ENCODE results near the gene FNBP1L. TPM values are rescaled to one million over a fixed set of nuclear protein-coding genes. Genes with fewer than 3 reads are reported as not detected.

The FNBP1L gene
- total RNA-seq, 1 experiment from 2014 or later, result 72.7 TPM

DNA sequence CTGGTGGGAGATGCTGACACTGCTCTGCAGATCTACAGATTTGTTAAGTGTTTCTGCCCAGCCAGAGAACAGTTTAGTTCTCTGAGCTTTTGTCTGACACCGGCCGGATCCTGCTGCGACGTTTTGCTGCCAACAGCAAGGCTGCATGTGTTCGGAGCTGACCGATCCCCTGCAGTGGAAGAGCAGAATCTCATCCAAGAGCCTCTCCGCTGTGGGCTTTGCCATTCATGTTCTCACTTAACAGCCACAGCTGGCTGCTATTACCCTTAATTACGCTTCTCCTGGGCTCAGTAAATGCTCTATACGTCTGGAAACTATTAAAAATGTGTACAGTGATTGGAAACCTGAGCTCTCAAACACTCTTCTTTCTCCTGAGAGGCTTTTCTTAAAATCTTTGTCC is 128.4 kb downstream of the FNBP1L start:
- Mint-ChIP-seq H3K4me3 (ENCODE audit: low read depth, unreplicated experiment) (no peak overlapping the region), H3K4me1 (ENCODE audit: low read depth, unreplicated experiment) (peaks cover 33% of the 10 kb centered on the region), H3K9me3 (ENCODE audit: low read depth, unreplicated experiment) (no peaks in the 10 kb centered on the region), H3K36me3 (ENCODE audit: insufficient read depth, unreplicated experiment) (peaks cover 65% of the 10 kb centered on the region), H3K27me3 (ENCODE audit: unreplicated experiment) (no peaks in the 10 kb centered on the region), H3K27ac (ENCODE audit: unreplicated experiment) (no peak overlapping the region)
- intact Hi-C loops (cut with micrococcal nuclease; ENCODE audit: unreplicated experiment), result no loop called here
- no TSS peak for BruUV-seq (replicated peaks)
- CTCF ChIA-PET, result no interaction called here
- TF ChIP-seq, protein P1, sequence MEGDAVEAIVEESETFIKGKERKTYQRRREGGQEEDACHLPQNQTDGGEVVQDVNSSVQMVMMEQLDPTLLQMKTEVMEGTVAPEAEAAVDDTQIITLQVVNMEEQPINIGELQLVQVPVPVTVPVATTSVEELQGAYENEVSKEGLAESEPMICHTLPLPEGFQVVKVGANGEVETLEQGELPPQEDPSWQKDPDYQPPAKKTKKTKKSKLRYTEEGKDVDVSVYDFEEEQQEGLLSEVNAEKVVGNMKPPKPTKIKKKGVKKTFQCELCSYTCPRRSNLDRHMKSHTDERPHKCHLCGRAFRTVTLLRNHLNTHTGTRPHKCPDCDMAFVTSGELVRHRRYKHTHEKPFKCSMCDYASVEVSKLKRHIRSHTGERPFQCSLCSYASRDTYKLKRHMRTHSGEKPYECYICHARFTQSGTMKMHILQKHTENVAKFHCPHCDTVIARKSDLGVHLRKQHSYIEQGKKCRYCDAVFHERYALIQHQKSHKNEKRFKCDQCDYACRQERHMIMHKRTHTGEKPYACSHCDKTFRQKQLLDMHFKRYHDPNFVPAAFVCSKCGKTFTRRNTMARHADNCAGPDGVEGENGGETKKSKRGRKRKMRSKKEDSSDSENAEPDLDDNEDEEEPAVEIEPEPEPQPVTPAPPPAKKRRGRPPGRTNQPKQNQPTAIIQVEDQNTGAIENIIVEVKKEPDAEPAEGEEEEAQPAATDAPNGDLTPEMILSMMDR (IDR thresholded peaks at IDR 0.05; ENCODE audit: unreplicated experiment), result no peak
- DNase-seq, result no peak

DNA sequence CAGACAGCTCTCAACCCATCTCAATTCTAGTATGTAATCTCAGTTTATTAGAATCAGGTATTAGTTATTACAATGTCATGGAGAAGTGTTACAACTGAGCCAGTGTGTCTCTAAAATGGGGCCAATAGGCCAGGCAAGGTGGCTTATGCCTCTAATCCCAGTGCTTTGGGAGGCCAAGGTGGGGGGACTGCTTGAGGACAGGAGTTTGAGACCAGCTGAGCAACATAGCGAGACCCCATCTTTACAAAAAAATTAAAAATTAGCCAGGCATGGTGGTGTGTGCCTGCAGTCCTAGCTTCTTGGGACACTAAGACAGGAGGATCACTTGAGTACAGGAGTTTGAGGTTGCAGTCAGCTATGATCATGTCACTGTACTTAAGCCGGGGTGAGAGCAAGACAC is 128.8 kb downstream of the FNBP1L start:
- no peaks in the 10 kb centered on the region for H3K27me3 Mint-ChIP-seq (ENCODE audit: unreplicated experiment)
- intact Hi-C loops (cut with micrococcal nuclease; ENCODE audit: unreplicated experiment), result no loop called here
- no peak for DNase-seq
- no peak overlapping the region for H3K4me3 Mint-ChIP-seq (ENCODE audit: low read depth, unreplicated experiment)
- TF ChIP-seq, protein P1 (IDR thresholded peaks at IDR 0.05; ENCODE audit: unreplicated experiment), result no peak
- peaks cover 33% of the 10 kb centered on the region for H3K4me1 Mint-ChIP-seq (ENCODE audit: low read depth, unreplicated experiment)
- no peak overlapping the region for H3K27ac Mint-ChIP-seq (ENCODE audit: unreplicated experiment)
- CTCF ChIA-PET, result no interaction called here
- no peaks in the 10 kb centered on the region for H3K9me3 Mint-ChIP-seq (ENCODE audit: low read depth, unreplicated experiment)
- BruUV-seq (replicated peaks), result no TSS peak
- peaks cover 65% of the 10 kb centered on the region for H3K36me3 Mint-ChIP-seq (ENCODE audit: insufficient read depth, unreplicated experiment)

DNA sequence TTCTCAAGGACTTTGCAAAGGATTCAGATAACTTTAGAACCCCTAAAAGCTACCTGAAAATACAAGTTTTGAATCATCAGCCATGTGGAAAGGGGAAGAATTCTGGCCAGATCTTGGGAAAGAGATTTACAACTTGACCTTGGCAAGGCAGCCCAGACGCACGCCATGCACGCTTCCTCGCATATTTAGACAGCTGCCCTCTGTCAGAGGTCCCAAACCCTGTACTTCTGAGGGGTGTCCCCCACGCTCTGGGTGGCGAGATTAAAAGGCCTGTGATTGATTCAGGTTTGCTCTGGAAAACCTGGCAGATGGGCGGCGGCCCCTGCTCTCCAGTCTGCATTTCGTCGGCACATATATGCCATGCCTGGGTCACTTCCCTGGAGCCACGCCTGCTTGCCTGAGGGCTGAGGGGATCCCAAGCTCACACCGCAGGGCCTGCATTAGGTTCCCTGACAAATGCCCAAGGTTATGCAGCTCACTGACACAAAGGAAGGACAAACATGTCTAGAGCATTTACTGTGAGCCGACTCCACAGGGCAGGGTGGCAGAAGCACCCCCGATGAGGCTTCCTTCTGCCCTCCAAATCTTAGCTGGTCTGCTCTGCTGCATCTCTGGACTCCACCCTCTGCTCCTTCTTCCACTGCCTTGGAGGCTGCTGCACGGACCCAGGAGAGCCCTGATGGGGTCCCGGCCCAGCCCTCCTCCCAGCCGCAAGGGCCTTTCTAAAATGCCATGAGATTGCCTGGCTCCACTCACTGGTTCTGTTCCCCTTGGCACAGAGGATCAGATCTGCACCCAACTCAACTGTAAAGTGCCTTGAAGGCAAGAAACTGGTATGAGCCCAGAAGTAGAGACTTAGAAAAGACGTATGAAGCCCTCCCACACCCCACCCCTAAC is 129.9 kb downstream of the FNBP1L start:
- peaks cover 59% of the 10 kb centered on the region for H3K36me3 Mint-ChIP-seq (ENCODE audit: insufficient read depth, unreplicated experiment)

DNA sequence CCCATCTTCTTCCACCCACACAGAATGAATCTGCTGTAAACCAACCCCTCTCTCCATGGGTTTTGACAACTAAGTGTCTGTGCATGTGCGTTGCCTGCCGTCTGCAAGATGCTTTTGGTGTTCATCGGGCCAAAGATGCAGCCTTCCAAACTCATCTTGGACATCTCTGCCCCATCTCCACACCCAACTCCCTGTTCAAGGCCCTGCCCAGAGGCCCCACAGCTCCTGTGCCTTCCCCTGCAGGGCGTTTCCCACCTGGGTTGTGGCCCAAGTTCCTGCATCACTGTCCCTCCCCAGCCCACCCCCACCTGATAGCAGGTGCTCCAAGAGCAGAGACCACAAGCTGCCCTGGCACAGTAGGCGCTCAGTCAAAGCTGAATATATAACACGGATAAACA is 130.5 kb downstream of the FNBP1L start:
- TF ChIP-seq, protein P1 (IDR thresholded peaks at IDR 0.05; ENCODE audit: unreplicated experiment), result no peak
- no peaks in the 10 kb centered on the region for H3K27me3 Mint-ChIP-seq (ENCODE audit: unreplicated experiment)
- CTCF ChIA-PET, result interaction anchor here (0.9 to 1.4 kb wide), 2 partner anchors 14 to 131 kb away, joined by 6 to 7 read pairs; no protein-coding TSS in a partner anchor
- intact Hi-C loops (cut with micrococcal nuclease; ENCODE audit: unreplicated experiment), result no loop called here
- no peak for DNase-seq
- no peak overlapping the region for H3K4me3 Mint-ChIP-seq (ENCODE audit: low read depth, unreplicated experiment)
- H3K36me3 Mint-ChIP-seq (ENCODE audit: insufficient read depth, unreplicated experiment), result peaks cover 63% of the 10 kb centered on the region
- peak overlapping the region; percentile 33 for H3K27ac Mint-ChIP-seq (ENCODE audit: unreplicated experiment)
- H3K4me1 Mint-ChIP-seq (ENCODE audit: low read depth, unreplicated experiment), result peaks cover 41% of the 10 kb centered on the region
- no peaks in the 10 kb centered on the region for H3K9me3 Mint-ChIP-seq (ENCODE audit: low read depth, unreplicated experiment)
- BruUV-seq (replicated peaks), result no TSS peak

More for the DNA sequence above, 129.9 kb downstream of the FNBP1L start:
- H3K9me3 Mint-ChIP-seq (ENCODE audit: low read depth, unreplicated experiment), result no peaks in the 10 kb centered on the region
- no TSS peak for BruUV-seq (replicated peaks)
- no peak for DNase-seq
- H3K4me3 Mint-ChIP-seq (ENCODE audit: low read depth, unreplicated experiment), result no peak overlapping the region
- CTCF ChIA-PET, result no interaction called here
- intact Hi-C loops (cut with micrococcal nuclease; ENCODE audit: unreplicated experiment), result no loop called here
- TF ChIP-seq, protein P1 (IDR thresholded peaks at IDR 0.05; ENCODE audit: unreplicated experiment), result no peak
- H3K27me3 Mint-ChIP-seq (ENCODE audit: unreplicated experiment), result no peaks in the 10 kb centered on the region
- H3K27ac Mint-ChIP-seq (ENCODE audit: unreplicated experiment), result peak overlapping the region; percentile 33
- peaks cover 35% of the 10 kb centered on the region for H3K4me1 Mint-ChIP-seq (ENCODE audit: low read depth, unreplicated experiment)
